Activated CD4-positive, alpha-beta memory T cell treated with anti-CD3 and anti-CD28 coated beads, Interleukin-2, amount 10 ng/mL, durations not matched to agents 7 days and 5 days (primary cell): ENCODE data around the gene EPS8L3. TPM values are rescaled to one million over a fixed set of nuclear protein-coding genes. Genes with fewer than 3 reads are reported as not detected.

Experiments used
- CTCF ChIA-PET: fragments of 350-600 bp; sonication (Branson Sonifier 250); formaldehyde crosslinking; loops from one replicate; lab custom pipeline; 2021; ENCODE audit warnings: antibody characterized with exemption, inconsistent platforms; lab: Charles Lee
- POLR2A ChIA-PET: fragments of 350-600 bp; sonication (Branson Sonifier 250); formaldehyde crosslinking; loops from one replicate; lab custom pipeline; 2021; ENCODE audit warnings: antibody characterized with exemption; lab: Charles Lee
- DNase-seq: peaks from one replicate; pipeline ENCODE4 v3.0.0-alpha.2; 2020
- H3K27ac Mint-ChIP-seq: one replicate; pipeline ENCODE4 v1.8.0; 2021; ENCODE audit warnings: mild to moderate bottlenecking, mixed read lengths
- H3K27me3 Mint-ChIP-seq: one replicate; pipeline ENCODE4 v1.8.0; 2021; ENCODE audit warnings: mixed read lengths
- H3K36me3 Mint-ChIP-seq: one replicate; pipeline ENCODE4 v1.8.0; 2021; ENCODE audit warnings: low read depth, mixed read lengths
- H3K4me1 Mint-ChIP-seq: one replicate; pipeline ENCODE4 v1.8.0; 2021; ENCODE audit warnings: mixed read lengths
- H3K4me3 Mint-ChIP-seq: one replicate; pipeline ENCODE4 v1.8.0; 2021; ENCODE audit warnings: mild to moderate bottlenecking, mixed read lengths
- H3K9me3 Mint-ChIP-seq: one replicate; pipeline ENCODE4 v1.8.0; 2021; ENCODE audit warnings: mixed read lengths
- total RNA-seq, 2 experiments: library from RNA; stranded (reverse); gene quantifications; one replicate each; pipeline ENCODE4 v1.2.3, GENCODE V29; 2021

The EPS8L3 gene
- total RNA-seq, 2 experiments from 2014 or later: not detected

- Mint-ChIP-seq H3K36me3 (peaks cover 9% of the 10 kb centered on the region), H3K9me3 (peaks cover 5% of the 10 kb centered on the region), H3K27me3 (no peaks in the 10 kb centered on the region), H3K4me1 (peaks cover 49% of the 10 kb centered on the region), H3K27ac (no peak overlapping the region), H3K4me3 (no peak overlapping the region)
- no peak for DNase-seq
- CTCF ChIA-PET: interaction anchor here (1.0 to 27.1 kb wide), 3 partner anchors 8 to 197 kb away, joined by 3 to 655 read pairs (median 113); partner anchors contain the start of gene AHCYL1
- POLR2A ChIA-PET: interaction anchor here (1.1 to 1.4 kb wide), 3 partner anchors 9 to 128 kb away, joined by 4 to 8 read pairs (median 4); no protein-coding TSS in a partner anchor
Observed at GRCh38 chr1:109785446-109786111, 21.9 kb upstream of the EPS8L3 start.

GRCh38 chr1:109784551-109785252 is 21.0 kb upstream of the EPS8L3 start:
- no peaks in the 10 kb centered on the region for H3K27me3 Mint-ChIP-seq
- DNase-seq: no peak
- peaks cover 7% of the 10 kb centered on the region for H3K9me3 Mint-ChIP-seq
- ChIA-PET POLR2A (interaction anchor here (0.8 to 1.1 kb wide), 2 partner anchors 8 to 126 kb away, joined by 3 to 4 read pairs; partner anchors contain the start of gene CSF1), CTCF (interaction anchor here (9.9 to 27.1 kb wide), 2 partner anchors 8 to 198 kb away, joined by 113 to 655 read pairs; partner anchors contain the start of gene AHCYL1)
- peaks cover 12% of the 10 kb centered on the region for H3K36me3 Mint-ChIP-seq
- no peak overlapping the region for H3K4me3 Mint-ChIP-seq
- peaks cover 40% of the 10 kb centered on the region for H3K4me1 Mint-ChIP-seq
- no peak overlapping the region for H3K27ac Mint-ChIP-seq

- H3K27me3 Mint-ChIP-seq: no peaks in the 10 kb centered on the region
- no peak overlapping the region for H3K4me3 Mint-ChIP-seq
- H3K9me3 Mint-ChIP-seq: peaks cover 7% of the 10 kb centered on the region
- peaks cover 27% of the 10 kb centered on the region for H3K4me1 Mint-ChIP-seq
- POLR2A ChIA-PET: no interaction called here
- H3K27ac Mint-ChIP-seq: no peak overlapping the region
- peaks cover 12% of the 10 kb centered on the region for H3K36me3 Mint-ChIP-seq
- no peak for DNase-seq
- CTCF ChIA-PET: interaction anchor here (27.1 kb wide), 1 partner anchor 199 kb away, joined by 655 read pairs; the partner anchor contains the start of gene AHCYL1
Observed at GRCh38 chr1:109783436-109783835, 19.7 kb upstream of the EPS8L3 start.

GRCh38 chr1:109782927-109783326 is 19.2 kb upstream of the EPS8L3 start:
- ChIA-PET CTCF (interaction anchor here (1.2 to 27.1 kb wide), 2 partner anchors 8 to 199 kb away, joined by 6 to 655 read pairs; partner anchors contain the start of gene AHCYL1), POLR2A (interaction anchor here (1.0 kb wide), 1 partner anchor 201 kb away, joined by 3 read pairs; the partner anchor contains the start of gene AHCYL1)
- Mint-ChIP-seq H3K27ac (no peak overlapping the region), H3K36me3 (peaks cover 12% of the 10 kb centered on the region), H3K4me3 (no peak overlapping the region), H3K4me1 (peaks cover 23% of the 10 kb centered on the region), H3K27me3 (no peaks in the 10 kb centered on the region), H3K9me3 (peaks cover 7% of the 10 kb centered on the region)
- DNase-seq: no peak

- H3K27me3 Mint-ChIP-seq: no peaks in the 10 kb centered on the region
- no peak for DNase-seq
- peaks cover 21% of the 10 kb centered on the region for H3K4me1 Mint-ChIP-seq
- H3K27ac Mint-ChIP-seq: no peak overlapping the region
- H3K9me3 Mint-ChIP-seq: peaks cover 7% of the 10 kb centered on the region
- H3K4me3 Mint-ChIP-seq: no peak overlapping the region
- H3K36me3 Mint-ChIP-seq: peaks cover 12% of the 10 kb centered on the region
- ChIA-PET CTCF (interaction anchor here (1.2 to 27.1 kb wide), 4 partner anchors 9 to 236 kb away, joined by 4 to 655 read pairs (median 5); partner anchors contain the start of gene AHCYL1), POLR2A (interaction anchor here (1.0 kb wide), 1 partner anchor 202 kb away, joined by 3 read pairs; the partner anchor contains the start of gene AHCYL1)
Observed at GRCh38 chr1:109782514-109782913, 18.8 kb upstream of the EPS8L3 start.

- Mint-ChIP-seq H3K9me3 (peaks cover 7% of the 10 kb centered on the region), H3K36me3 (peaks cover 12% of the 10 kb centered on the region), H3K4me3 (no peak overlapping the region), H3K27me3 (no peaks in the 10 kb centered on the region), H3K4me1 (peaks cover 19% of the 10 kb centered on the region), H3K27ac (no peak overlapping the region)
- ChIA-PET POLR2A (interaction anchor here (1.0 kb wide), 1 partner anchor 203 kb away, joined by 3 read pairs; the partner anchor contains the start of gene AHCYL1), CTCF (interaction anchor here (1.2 to 27.1 kb wide), 5 partner anchors 8 to 235 kb away, joined by 3 to 655 read pairs (median 4); partner anchors contain the start of gene AHCYL1)
- DNase-seq: no peak
Observed at GRCh38 chr1:109781806-109782205, 18.1 kb upstream of the EPS8L3 start.

GRCh38 chr1:109780982-109781381 is 17.3 kb upstream of the EPS8L3 start:
- Mint-ChIP-seq H3K36me3 (peaks cover 12% of the 10 kb centered on the region), H3K27me3 (no peaks in the 10 kb centered on the region), H3K9me3 (peaks cover 7% of the 10 kb centered on the region), H3K4me1 (peaks cover 12% of the 10 kb centered on the region), H3K4me3 (no peak overlapping the region), H3K27ac (no peak overlapping the region)
- ChIA-PET POLR2A (interaction anchor here (1.6 to 9.0 kb wide), 2 partner anchors 137 to 204 kb away, joined by 4 to 71 read pairs; partner anchors contain the start of gene AHCYL1), CTCF (interaction anchor here (1.3 to 27.1 kb wide), 5 partner anchors 7 to 235 kb away, joined by 3 to 655 read pairs (median 4); partner anchors contain the start of gene AHCYL1)
- DNase-seq: no peak

- peaks cover 12% of the 10 kb centered on the region for H3K36me3 Mint-ChIP-seq
- peaks cover 14% of the 10 kb centered on the region for H3K4me1 Mint-ChIP-seq
- H3K27me3 Mint-ChIP-seq: peaks cover 7% of the 10 kb centered on the region
- peaks cover 7% of the 10 kb centered on the region for H3K9me3 Mint-ChIP-seq
- no peak overlapping the region for H3K4me3 Mint-ChIP-seq
- no peak overlapping the region for H3K27ac Mint-ChIP-seq
- POLR2A ChIA-PET: interaction anchor here (1.5 to 9.0 kb wide), 5 partner anchors 12 to 233 kb away, joined by 5 to 71 read pairs (median 9); partner anchors contain the start of genes AHCYL1 and GNAI3
- no peak for DNase-seq
- CTCF ChIA-PET: interaction anchor here (1.3 to 27.1 kb wide), 14 partner anchors 12 to 233 kb away, joined by 3 to 655 read pairs (median 12); partner anchors contain the start of genes AHCYL1 and CSF1
Observed at GRCh38 chr1:109777980-109778625, 14.4 kb upstream of the EPS8L3 start.

GRCh38 chr1:109777436-109777835 is 13.7 kb upstream of the EPS8L3 start:
- peaks cover 12% of the 10 kb centered on the region for H3K36me3 Mint-ChIP-seq
- CTCF ChIA-PET: interaction anchor here (0.6 to 27.1 kb wide), 35 partner anchors 12 to 328 kb away, joined by 3 to 655 read pairs (median 5); partner anchors contain the start of genes AHCYL1, CSF1 and STRIP1
- no peak overlapping the region for H3K4me3 Mint-ChIP-seq
- peak overlapping the region; percentile 24 for H3K27ac Mint-ChIP-seq
- peaks cover 7% of the 10 kb centered on the region for H3K27me3 Mint-ChIP-seq
- peaks cover 7% of the 10 kb centered on the region for H3K9me3 Mint-ChIP-seq
- DNase-seq: no peak
- H3K4me1 Mint-ChIP-seq: peaks cover 14% of the 10 kb centered on the region
- POLR2A ChIA-PET: interaction anchor here (0.9 to 9.0 kb wide), 13 partner anchors 8 to 234 kb away, joined by 3 to 71 read pairs (median 5); partner anchors contain the start of genes AHCYL1 and GNAI3

- peaks cover 14% of the 10 kb centered on the region for H3K4me1 Mint-ChIP-seq
- peak overlapping the region; percentile 24 for H3K27ac Mint-ChIP-seq
- peaks cover 7% of the 10 kb centered on the region for H3K9me3 Mint-ChIP-seq
- ChIA-PET CTCF (interaction anchor here (0.6 to 27.1 kb wide), 35 partner anchors 12 to 328 kb away, joined by 3 to 655 read pairs (median 5); partner anchors contain the start of genes AHCYL1, CSF1 and STRIP1), POLR2A (interaction anchor here (0.5 to 9.0 kb wide), 15 partner anchors 8 to 234 kb away, joined by 3 to 71 read pairs (median 5); partner anchors contain the start of genes AHCYL1 and GNAI3)
- H3K36me3 Mint-ChIP-seq: peaks cover 8% of the 10 kb centered on the region
- peaks cover 7% of the 10 kb centered on the region for H3K27me3 Mint-ChIP-seq
- peak; percentile 85 for DNase-seq
- no peak overlapping the region for H3K4me3 Mint-ChIP-seq
Observed at GRCh38 chr1:109776911-109777310, 13.2 kb upstream of the EPS8L3 start.

GRCh38 chr1:109776206-109776835 is 12.6 kb upstream of the EPS8L3 start:
- Mint-ChIP-seq H3K9me3 (peaks cover 7% of the 10 kb centered on the region), H3K4me1 (peaks cover 14% of the 10 kb centered on the region), H3K4me3 (no peak overlapping the region), H3K27ac (no peak overlapping the region), H3K27me3 (peaks cover 7% of the 10 kb centered on the region), H3K36me3 (peaks cover 8% of the 10 kb centered on the region)
- no peak for DNase-seq
- POLR2A ChIA-PET: interaction anchor here (0.5 to 9.0 kb wide), 16 partner anchors 9 to 235 kb away, joined by 3 to 71 read pairs (median 5); partner anchors contain the start of genes AHCYL1 and GNAI3
- CTCF ChIA-PET: interaction anchor here (0.7 to 27.1 kb wide), 33 partner anchors 11 to 329 kb away, joined by 3 to 655 read pairs (median 5); partner anchors contain the start of genes AHCYL1, CSF1 and STRIP1
